Activated naive CD8-positive, alpha-beta T cell treated with anti-CD3 and anti-CD28 coated beads for 36 hours (primary cell): ENCODE results near the gene OMA1. TPM values are rescaled to one million over a fixed set of nuclear protein-coding genes. Genes with fewer than 3 reads are reported as not detected.

Experiments
- DNase-seq: peaks from one replicate; pipeline ENCODE4 v3.0.0; 2021
- H3K27ac Mint-ChIP-seq: one replicate; pipeline ENCODE4 v1.8.0; 2022; ENCODE audit warnings: mild to moderate bottlenecking, moderate library complexity, mixed read lengths
- H3K27me3 Mint-ChIP-seq: one replicate; pipeline ENCODE4 v1.8.0; 2022; ENCODE audit warnings: mild to moderate bottlenecking, mixed read lengths
- H3K36me3 Mint-ChIP-seq: one replicate; pipeline ENCODE4 v1.8.0; 2021; ENCODE audit warnings: mild to moderate bottlenecking, mixed read lengths
- H3K4me1 Mint-ChIP-seq: one replicate; pipeline ENCODE4 v1.8.0; 2021; ENCODE audit warnings: mixed read lengths
- H3K4me3 Mint-ChIP-seq: one replicate; pipeline ENCODE4 v1.8.0; 2022; ENCODE audit warnings: mild to moderate bottlenecking, moderate library complexity, mixed read lengths
- H3K9me3 Mint-ChIP-seq: one replicate; pipeline ENCODE4 v1.8.0; 2022; ENCODE audit warnings: mixed read lengths
- total RNA-seq, 2 experiments: library from RNA; stranded (reverse); gene quantifications; one replicate each; pipeline ENCODE4 v1.2.3, GENCODE V29; 2021

Gene OMA1
- total RNA-seq, 2 experiments from 2014 or later = 13.1 to 13.8 TPM

DNA sequence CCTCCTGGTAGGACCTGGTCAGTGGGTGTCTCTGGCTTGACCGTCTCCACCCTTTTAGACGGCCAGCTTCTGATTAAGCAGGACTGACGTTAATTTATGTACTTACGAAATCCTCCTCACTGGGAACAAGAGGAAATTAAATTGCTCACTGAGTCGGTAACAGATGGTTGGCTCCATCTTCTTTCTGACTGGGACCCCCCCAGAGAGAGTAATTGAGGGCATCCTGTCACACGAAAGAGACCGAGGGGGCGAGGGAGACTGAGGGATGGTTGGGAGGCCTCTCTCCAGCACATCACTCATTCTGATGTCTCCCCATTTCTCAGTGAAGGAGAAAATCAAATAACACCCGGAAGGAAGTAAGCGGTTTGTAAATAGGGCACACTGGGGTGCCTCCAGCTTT lies 104.8 kb downstream of the OMA1 start:
- DNase-seq = no peak
- Mint-ChIP-seq H3K9me3 (no peaks in the 10 kb centered on the region), H3K4me1 (no peaks in the 10 kb centered on the region), H3K27ac (no peak overlapping the region), H3K36me3 (no peaks in the 10 kb centered on the region), H3K27me3 (no peaks in the 10 kb centered on the region), H3K4me3 (no peak overlapping the region)

DNA sequence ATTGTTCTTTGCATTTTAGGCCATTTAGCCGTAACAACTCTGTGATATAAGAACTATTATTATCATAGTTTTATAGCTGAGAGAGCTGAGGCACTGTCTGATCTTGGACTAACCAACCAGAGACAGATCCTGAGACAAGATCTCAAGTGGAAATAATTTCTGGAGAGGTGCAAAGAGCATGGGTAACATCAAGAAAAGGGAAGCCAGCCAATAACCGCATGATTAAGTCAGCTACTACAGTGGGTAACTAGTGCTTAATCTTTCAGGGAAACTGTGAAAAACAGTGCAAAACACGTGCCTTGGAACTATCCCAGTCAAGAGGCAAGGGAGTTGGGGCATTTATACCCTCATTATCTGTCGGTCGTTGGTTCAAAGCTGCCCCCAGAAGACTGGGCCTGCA lies 105.8 kb downstream of the OMA1 start:
- no peak overlapping the region for H3K4me3 Mint-ChIP-seq
- no peaks in the 10 kb centered on the region for H3K36me3 Mint-ChIP-seq
- H3K4me1 Mint-ChIP-seq = no peaks in the 10 kb centered on the region
- no peaks in the 10 kb centered on the region for H3K9me3 Mint-ChIP-seq
- no peak for DNase-seq
- no peaks in the 10 kb centered on the region for H3K27me3 Mint-ChIP-seq
- no peak overlapping the region for H3K27ac Mint-ChIP-seq

DNA sequence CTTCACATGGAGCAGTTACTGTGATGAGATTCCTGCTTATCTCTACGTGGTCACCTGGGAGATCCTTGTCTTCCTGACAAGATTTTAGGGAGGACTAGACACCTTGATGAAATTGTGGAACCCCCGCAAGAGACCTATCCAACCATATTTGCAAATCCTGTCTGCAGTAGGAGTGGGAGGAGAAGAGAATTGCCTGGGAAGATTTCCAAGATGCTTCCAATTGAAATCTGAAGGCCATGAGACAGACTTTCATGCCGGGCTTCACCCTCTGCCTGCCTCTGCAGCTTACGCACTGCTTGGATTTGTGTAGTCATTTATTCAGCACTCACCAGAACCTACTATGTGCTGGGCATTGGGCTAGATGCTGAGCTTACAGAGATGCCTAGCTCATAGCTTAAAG lies 106.6 kb downstream of the OMA1 start:
- no peaks in the 10 kb centered on the region for H3K27me3 Mint-ChIP-seq
- no peaks in the 10 kb centered on the region for H3K4me1 Mint-ChIP-seq
- no peak overlapping the region for H3K27ac Mint-ChIP-seq
- no peak for DNase-seq
- no peaks in the 10 kb centered on the region for H3K36me3 Mint-ChIP-seq
- H3K4me3 Mint-ChIP-seq = no peak overlapping the region
- H3K9me3 Mint-ChIP-seq = no peaks in the 10 kb centered on the region

DNA sequence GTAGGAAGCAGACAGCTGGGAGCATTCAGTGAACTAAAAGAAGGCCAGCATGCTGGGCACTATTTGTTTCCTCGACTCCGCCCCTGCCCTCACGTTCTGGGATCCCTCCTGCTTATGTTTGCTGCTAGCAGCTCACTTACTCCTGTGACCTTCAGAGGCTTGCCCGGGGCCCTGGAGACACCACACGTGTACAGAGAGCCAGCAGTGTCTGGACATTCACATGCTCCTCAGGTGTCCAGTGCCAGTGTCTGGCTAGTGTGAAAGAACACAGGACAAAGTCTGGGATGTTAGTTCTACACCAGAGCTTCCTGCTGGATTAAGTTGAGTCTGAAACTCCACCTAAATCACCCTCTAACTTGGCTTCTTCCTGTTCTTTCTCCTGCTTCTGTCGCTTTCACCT lies 108.1 kb downstream of the OMA1 start:
- DNase-seq = no peak
- H3K27ac Mint-ChIP-seq = no peak overlapping the region
- H3K4me3 Mint-ChIP-seq = no peak overlapping the region
- no peaks in the 10 kb centered on the region for H3K27me3 Mint-ChIP-seq
- H3K36me3 Mint-ChIP-seq = no peaks in the 10 kb centered on the region
- H3K9me3 Mint-ChIP-seq = no peaks in the 10 kb centered on the region
- no peaks in the 10 kb centered on the region for H3K4me1 Mint-ChIP-seq

DNA sequence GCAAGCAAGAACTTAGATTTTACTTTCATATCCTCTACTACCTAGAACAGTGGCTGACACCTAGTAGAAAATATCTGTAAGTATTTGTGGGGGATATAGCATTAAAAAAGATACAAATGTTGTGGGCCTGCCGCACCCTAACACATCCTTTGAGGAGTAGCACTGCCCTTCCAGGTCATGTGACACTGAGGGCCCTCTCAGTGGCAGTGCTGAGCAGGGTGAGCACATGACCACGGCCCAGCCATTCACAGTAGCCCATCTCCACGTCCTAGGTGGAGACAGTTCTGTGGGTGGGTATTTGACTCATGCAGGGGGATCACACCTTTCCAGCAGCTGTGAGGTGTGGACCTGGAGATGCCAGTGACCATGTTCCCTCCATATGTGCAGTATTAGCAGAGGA lies 108.9 kb downstream of the OMA1 start:
- no peak for DNase-seq
- Mint-ChIP-seq H3K36me3 (no peaks in the 10 kb centered on the region), H3K27ac (no peak overlapping the region), H3K4me1 (no peaks in the 10 kb centered on the region), H3K4me3 (no peak overlapping the region), H3K27me3 (no peaks in the 10 kb centered on the region), H3K9me3 (no peaks in the 10 kb centered on the region)

DNA sequence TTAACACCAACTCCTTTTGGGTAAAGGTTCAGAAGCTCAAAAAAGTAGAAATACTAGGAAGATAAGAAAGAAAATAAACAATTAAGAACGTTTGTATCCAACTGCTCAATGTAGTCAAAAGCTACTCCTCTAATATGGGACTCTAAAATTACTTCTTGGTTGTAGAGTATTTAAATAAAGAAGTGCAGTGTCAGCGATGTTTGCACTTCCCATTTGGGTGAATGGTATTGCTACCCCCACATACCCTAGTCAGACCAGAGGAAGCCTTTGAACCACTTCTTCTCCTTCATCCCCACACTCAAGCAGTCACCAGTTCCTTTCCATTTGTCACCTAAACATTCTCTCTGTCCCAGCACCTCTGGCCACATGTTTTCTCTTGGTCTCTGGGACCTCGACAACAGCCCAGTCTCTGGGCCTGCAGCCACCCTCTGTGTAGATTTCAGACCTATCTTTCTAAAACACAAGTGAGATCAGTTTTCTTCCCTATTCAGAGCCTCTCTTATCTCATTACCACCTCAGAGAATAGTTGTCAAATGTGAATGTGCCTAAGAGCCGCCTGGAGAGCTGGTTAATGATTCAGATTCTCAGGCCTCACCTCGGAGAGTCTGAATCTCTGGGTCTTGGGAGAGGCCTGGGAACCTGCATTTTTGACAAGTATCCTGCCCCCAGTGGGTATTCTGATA lies 109.8 kb downstream of the OMA1 start:
- H3K4me3 Mint-ChIP-seq = no peak overlapping the region
- no peaks in the 10 kb centered on the region for H3K4me1 Mint-ChIP-seq
- H3K9me3 Mint-ChIP-seq = no peaks in the 10 kb centered on the region
- no peaks in the 10 kb centered on the region for H3K27me3 Mint-ChIP-seq
- H3K27ac Mint-ChIP-seq = no peak overlapping the region
- no peak for DNase-seq
- H3K36me3 Mint-ChIP-seq = no peaks in the 10 kb centered on the region

DNA sequence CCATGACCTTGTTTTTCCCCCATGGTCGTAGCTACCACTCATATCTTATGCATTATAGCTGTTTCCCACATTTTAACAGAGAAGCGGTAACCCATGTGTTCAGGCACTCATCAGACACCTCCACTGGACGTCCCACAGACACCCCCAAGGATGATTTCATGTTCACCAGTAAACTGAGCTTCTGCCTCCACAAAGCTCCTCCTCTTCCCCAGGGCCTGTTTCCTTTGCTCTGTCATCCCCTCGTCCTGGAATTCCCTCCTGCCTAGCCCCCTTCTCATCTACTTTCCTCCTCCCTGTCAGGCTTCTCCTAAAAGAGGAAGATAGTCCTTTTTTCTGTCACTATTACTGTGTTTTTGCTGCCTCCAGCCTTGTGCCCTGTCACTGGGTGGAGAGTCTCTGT lies 111.2 kb downstream of the OMA1 start:
- Mint-ChIP-seq H3K4me3 (no peak overlapping the region), H3K27me3 (no peaks in the 10 kb centered on the region), H3K27ac (no peak overlapping the region), H3K9me3 (no peaks in the 10 kb centered on the region), H3K36me3 (no peaks in the 10 kb centered on the region), H3K4me1 (no peaks in the 10 kb centered on the region)
- DNase-seq = no peak

DNA sequence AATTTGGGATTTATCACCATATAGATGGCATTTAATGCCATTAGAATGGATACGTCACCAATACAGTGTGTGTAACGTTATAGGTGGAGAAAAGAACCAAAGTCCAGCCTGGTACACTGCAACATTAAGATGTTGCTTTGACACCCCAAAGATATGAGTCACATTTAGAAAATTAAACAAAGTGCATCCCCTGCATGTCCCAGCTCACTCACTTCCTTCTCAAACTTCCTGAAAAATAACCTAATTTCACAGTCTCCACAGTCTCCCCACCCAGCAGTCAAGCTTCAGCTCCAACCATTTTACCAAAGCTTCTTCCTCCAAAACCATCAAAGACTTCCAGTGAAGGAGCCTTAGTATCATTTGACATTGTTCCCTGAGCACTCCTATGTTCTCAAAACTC lies 111.9 kb downstream of the OMA1 start:
- Mint-ChIP-seq H3K36me3 (peaks cover 2% of the 10 kb centered on the region), H3K27me3 (no peaks in the 10 kb centered on the region), H3K9me3 (no peaks in the 10 kb centered on the region), H3K4me3 (no peak overlapping the region), H3K27ac (no peak overlapping the region), H3K4me1 (no peaks in the 10 kb centered on the region)
- DNase-seq = no peak

DNA sequence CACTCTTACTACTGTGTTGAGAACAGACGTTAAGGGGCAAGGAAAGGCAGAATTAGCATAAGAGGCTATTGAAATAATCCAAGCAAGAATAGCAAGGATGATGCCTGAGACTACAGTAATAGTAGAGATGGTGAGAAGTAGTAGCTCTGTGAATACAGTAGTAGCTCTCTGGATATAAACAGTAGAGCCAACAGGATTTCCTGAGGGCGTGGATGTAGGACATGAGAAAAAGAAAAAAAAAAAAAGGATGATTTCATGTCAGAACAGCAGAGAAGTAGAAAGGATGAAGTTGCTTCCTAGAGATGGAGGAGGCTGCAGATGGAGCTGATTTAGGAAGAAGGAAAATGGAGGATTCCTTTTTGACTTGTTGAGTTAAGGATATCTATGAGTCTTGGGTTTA lies 112.3 kb downstream of the OMA1 start:
- H3K4me3 Mint-ChIP-seq = no peak overlapping the region
- no peaks in the 10 kb centered on the region for H3K27me3 Mint-ChIP-seq
- no peaks in the 10 kb centered on the region for H3K4me1 Mint-ChIP-seq
- H3K27ac Mint-ChIP-seq = no peak overlapping the region
- no peaks in the 10 kb centered on the region for H3K9me3 Mint-ChIP-seq
- H3K36me3 Mint-ChIP-seq = peaks cover 2% of the 10 kb centered on the region
- no peak for DNase-seq

DNA sequence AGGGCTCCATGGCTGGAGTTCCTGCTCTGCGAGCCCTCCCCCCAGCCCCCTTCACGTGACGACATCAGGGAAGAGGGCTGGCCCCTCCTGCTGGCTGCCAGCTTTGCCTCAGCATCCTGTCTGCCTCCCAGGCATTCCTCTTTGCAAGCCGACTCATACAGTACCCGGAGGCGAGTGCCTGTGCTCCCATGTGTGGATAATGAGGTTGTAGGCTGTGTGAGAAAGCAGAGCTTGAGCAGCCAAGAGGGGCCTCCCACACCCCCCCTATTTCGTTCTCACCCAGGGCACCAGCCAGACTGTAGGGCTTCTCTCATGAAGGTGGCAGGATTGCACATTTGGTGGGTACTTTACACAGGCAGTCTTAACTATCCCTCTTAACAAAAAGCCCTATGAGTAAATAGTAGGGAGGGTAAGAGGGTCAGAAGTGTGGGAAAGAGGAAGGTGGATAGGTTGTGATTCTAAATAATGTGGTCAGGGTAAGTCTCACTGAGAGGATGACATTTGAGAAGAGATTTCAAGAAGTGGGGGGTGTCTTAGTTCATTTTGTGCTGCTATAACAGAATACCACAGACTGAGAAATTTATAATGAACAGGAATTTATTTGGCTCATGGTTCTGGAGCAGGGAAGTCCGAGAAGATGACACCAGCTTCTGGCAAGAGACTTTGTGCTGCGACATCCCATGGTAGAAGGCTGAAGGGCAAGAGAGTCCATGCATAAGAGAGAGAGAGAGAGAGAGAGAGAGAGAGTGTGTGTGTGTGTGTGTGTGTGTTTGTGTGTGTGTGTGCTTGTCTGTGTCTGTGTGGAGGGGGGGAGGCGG lies 113.5 kb downstream of the OMA1 start:
- no peaks in the 10 kb centered on the region for H3K9me3 Mint-ChIP-seq
- no peak overlapping the region for H3K27ac Mint-ChIP-seq
- H3K4me3 Mint-ChIP-seq = no peak overlapping the region
- H3K27me3 Mint-ChIP-seq = no peaks in the 10 kb centered on the region
- no peaks in the 10 kb centered on the region for H3K4me1 Mint-ChIP-seq
- no peak for DNase-seq
- H3K36me3 Mint-ChIP-seq = peaks cover 2% of the 10 kb centered on the region

DNA sequence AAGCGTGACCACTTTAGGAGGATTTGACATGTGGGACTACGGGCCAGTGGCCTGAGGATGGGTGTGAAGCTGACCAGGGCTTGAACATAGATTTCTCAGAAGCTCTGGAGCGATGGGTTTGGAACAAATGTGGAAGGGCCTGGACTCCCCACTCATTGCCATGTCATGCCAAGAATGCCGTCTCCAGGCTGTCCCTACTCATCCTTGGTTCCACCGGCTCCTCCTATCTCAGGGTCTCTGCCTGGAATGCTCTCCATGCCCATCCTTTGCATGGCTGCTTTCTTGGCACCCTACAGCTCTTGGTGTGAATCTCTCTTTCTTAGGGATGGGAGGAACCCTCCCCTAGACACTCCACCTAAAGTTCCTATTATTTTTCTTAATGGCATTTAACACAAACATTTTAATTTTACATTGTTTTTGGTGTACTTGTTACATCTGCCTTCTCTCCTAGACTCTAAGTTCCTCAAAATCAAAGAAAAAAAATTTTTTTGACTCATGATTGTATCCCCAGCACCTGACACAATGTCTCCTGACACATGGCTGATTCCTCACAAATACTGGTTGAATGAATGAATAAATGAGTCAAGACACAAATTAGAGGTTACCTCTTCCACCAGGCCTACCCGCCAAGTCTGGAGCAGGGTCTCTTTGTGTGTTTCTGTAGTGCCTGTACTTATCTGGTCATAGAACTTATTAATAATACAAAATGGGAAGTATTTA lies 114.5 kb downstream of the OMA1 start:
- Mint-ChIP-seq H3K4me1 (no peaks in the 10 kb centered on the region), H3K9me3 (no peaks in the 10 kb centered on the region), H3K27ac (no peak overlapping the region), H3K27me3 (no peaks in the 10 kb centered on the region), H3K36me3 (peaks cover 2% of the 10 kb centered on the region), H3K4me3 (no peak overlapping the region)
- no peak for DNase-seq

Other genes with a start within 250 kb of the OMA1 start
- gene TACSTD2, start 30.5 kb upstream of the OMA1 start, total RNA-seq = under 1 TPM; 0.08 to 0.33 TPM
- gene MYSM1, start 153.3 kb upstream of the OMA1 start, total RNA-seq = 10 to 100 TPM; 33.8 to 34.4 TPM
- 10 to 100 TPM; 26.1 to 26.3 TPM for gene JUN, start 237.3 kb upstream of the OMA1 start, total RNA-seq